Measurements from ENCODE around the gene PRKCH. TPM values are rescaled to one million over a fixed set of nuclear protein-coding genes. Genes with fewer than 3 reads are reported as not detected.

PRKCH gene
- total RNA-seq, 2 experiments from 2014 or later = 304 to 312 TPM

- H3K4me1 Mint-ChIP-seq = peaks cover 38% of the 10 kb centered on the region
- ATAC-seq (no peak), DNase-seq (no peak)
- H3K9me3 Mint-ChIP-seq (ENCODE audit: low read depth) = peaks cover 23% of the 10 kb centered on the region
- CTCF ChIA-PET = interaction anchor here (1.2 to 3.6 kb wide), 7 partner anchors 10 to 73 kb away, joined by 3 to 10 read pairs (median 4); no protein-coding TSS in a partner anchor
- H3K4me3 Mint-ChIP-seq = no peak overlapping the region
- no peaks in the 10 kb centered on the region for H3K27me3 Mint-ChIP-seq
- H3K36me3 Mint-ChIP-seq = peaks cover 63% of the 10 kb centered on the region
- H3K27ac Mint-ChIP-seq = peak overlapping the region; percentile 5
Measured at GRCh38 chr14:61377749-61378148, 56.4 kb downstream of the PRKCH start.

- Mint-ChIP-seq H3K9me3 (ENCODE audit: low read depth) (peaks cover 14% of the 10 kb centered on the region), H3K27me3 (no peaks in the 10 kb centered on the region), H3K36me3 (peaks cover 46% of the 10 kb centered on the region), H3K4me1 (peaks cover 26% of the 10 kb centered on the region), H3K4me3 (peak overlapping the region; percentile 46), H3K27ac (peak overlapping the region; percentile 65)
- DNase-seq (peak; percentile 61), ATAC-seq (peak; percentile 44)
- CTCF ChIA-PET = interaction anchor here (1.0 to 3.6 kb wide), 4 partner anchors 9 to 76 kb away, joined by 3 to 10 read pairs (median 4); no protein-coding TSS in a partner anchor
Measured at GRCh38 chr14:61379639-61380184, 58.3 kb downstream of the PRKCH start.

GRCh38 chr14:61380984-61381383 is 59.6 kb downstream of the PRKCH start:
- Mint-ChIP-seq H3K4me3 (peak overlapping the region; percentile 27), H3K36me3 (peaks cover 35% of the 10 kb centered on the region), H3K27me3 (no peaks in the 10 kb centered on the region), H3K4me1 (peaks cover 15% of the 10 kb centered on the region), H3K9me3 (ENCODE audit: low read depth) (peaks cover 5% of the 10 kb centered on the region), H3K27ac (peak overlapping the region; percentile 65)
- DNase-seq = no peak
- CTCF ChIA-PET = interaction anchor here (0.9 to 3.6 kb wide), 3 partner anchors 10 to 22 kb away, joined by 3 to 10 read pairs (median 4); no protein-coding TSS in a partner anchor
- ATAC-seq = no peak

GRCh38 chr14:61381553-61381952 is 60.2 kb downstream of the PRKCH start:
- no peak for DNase-seq
- CTCF ChIA-PET = interaction anchor here (2.1 to 2.3 kb wide), 2 partner anchors 10 to 50 kb away, joined by 5 to 8 read pairs; no protein-coding TSS in a partner anchor
- Mint-ChIP-seq H3K4me3 (peak overlapping the region; percentile 27), H3K27me3 (no peaks in the 10 kb centered on the region), H3K27ac (peak overlapping the region; percentile 65), H3K9me3 (ENCODE audit: low read depth) (no peaks in the 10 kb centered on the region), H3K36me3 (peaks cover 29% of the 10 kb centered on the region), H3K4me1 (peaks cover 9% of the 10 kb centered on the region)
- ATAC-seq = no peak

GRCh38 chr14:61382842-61383241 is 61.5 kb downstream of the PRKCH start:
- H3K36me3 Mint-ChIP-seq = peaks cover 18% of the 10 kb centered on the region
- no peaks in the 10 kb centered on the region for H3K27me3 Mint-ChIP-seq
- H3K9me3 Mint-ChIP-seq (ENCODE audit: low read depth) = no peaks in the 10 kb centered on the region
- no peak for DNase-seq
- H3K4me3 Mint-ChIP-seq = no peak overlapping the region
- no peak for ATAC-seq
- CTCF ChIA-PET = interaction anchor here (0.8 to 2.3 kb wide), 11 partner anchors 8 to 68 kb away, joined by 3 to 8 read pairs (median 4); no protein-coding TSS in a partner anchor
- H3K4me1 Mint-ChIP-seq = no peaks in the 10 kb centered on the region
- H3K27ac Mint-ChIP-seq = peak overlapping the region; percentile 27

- peak; percentile 89 for DNase-seq
Measured at GRCh38 chr14:61385002-61385685, 63.8 kb downstream of the PRKCH start.

GRCh38 chr14:61386173-61386772 is 64.9 kb downstream of the PRKCH start:
- ATAC-seq (no peak), DNase-seq (no peak)
- H3K4me3 Mint-ChIP-seq = no peak overlapping the region
- no peak overlapping the region for H3K27ac Mint-ChIP-seq
- H3K4me1 Mint-ChIP-seq = no peaks in the 10 kb centered on the region
- H3K36me3 Mint-ChIP-seq = peaks cover 23% of the 10 kb centered on the region
- CTCF ChIA-PET = interaction anchor here (0.6 to 2.7 kb wide), 12 partner anchors 15 to 89 kb away, joined by 3 to 9 read pairs (median 4); no protein-coding TSS in a partner anchor
- no peaks in the 10 kb centered on the region for H3K27me3 Mint-ChIP-seq
- no peaks in the 10 kb centered on the region for H3K9me3 Mint-ChIP-seq (ENCODE audit: low read depth)

More at GRCh38 chr14:61385002-61385685, 63.8 kb downstream of the PRKCH start:
- Mint-ChIP-seq H3K4me1 (no peaks in the 10 kb centered on the region), H3K9me3 (ENCODE audit: low read depth) (no peaks in the 10 kb centered on the region), H3K4me3 (no peak overlapping the region), H3K27ac (no peak overlapping the region), H3K36me3 (peaks cover 16% of the 10 kb centered on the region), H3K27me3 (no peaks in the 10 kb centered on the region)
- CTCF ChIA-PET = interaction anchor here (0.8 to 1.9 kb wide), 10 partner anchors 14 to 62 kb away, joined by 3 to 6 read pairs (median 4); no protein-coding TSS in a partner anchor
- ATAC-seq = peak; percentile 47

GRCh38 chr14:61387076-61387475 is 65.7 kb downstream of the PRKCH start:
- peaks cover 25% of the 10 kb centered on the region for H3K36me3 Mint-ChIP-seq
- no peak overlapping the region for H3K27ac Mint-ChIP-seq
- H3K9me3 Mint-ChIP-seq (ENCODE audit: low read depth) = no peaks in the 10 kb centered on the region
- ATAC-seq (no peak), DNase-seq (peak; percentile 38)
- H3K4me3 Mint-ChIP-seq = no peak overlapping the region
- CTCF ChIA-PET = interaction anchor here (0.7 to 2.7 kb wide), 7 partner anchors 20 to 90 kb away, joined by 3 to 9 read pairs (median 3); no protein-coding TSS in a partner anchor
- H3K27me3 Mint-ChIP-seq = no peaks in the 10 kb centered on the region
- H3K4me1 Mint-ChIP-seq = peaks cover under 1% of the 10 kb centered on the region

- H3K27ac Mint-ChIP-seq = no peak overlapping the region
- ATAC-seq = peak; percentile 67
- no peaks in the 10 kb centered on the region for H3K9me3 Mint-ChIP-seq (ENCODE audit: low read depth)
- H3K4me3 Mint-ChIP-seq = no peak overlapping the region
- H3K27me3 Mint-ChIP-seq = no peaks in the 10 kb centered on the region
- CTCF ChIA-PET = interaction anchor here (0.7 to 2.7 kb wide), 14 partner anchors 9 to 108 kb away, joined by 3 to 9 read pairs (median 4); no protein-coding TSS in a partner anchor
- peaks cover 14% of the 10 kb centered on the region for H3K4me1 Mint-ChIP-seq
- DNase-seq = peak; percentile 68
- H3K36me3 Mint-ChIP-seq = peaks cover 36% of the 10 kb centered on the region
Measured at GRCh38 chr14:61388173-61388975, 67.0 kb downstream of the PRKCH start.

GRCh38 chr14:61388976-61389576 is 67.7 kb downstream of the PRKCH start:
- DNase-seq (peak; percentile 53), ATAC-seq (peak; percentile 16)
- Mint-ChIP-seq H3K9me3 (ENCODE audit: low read depth) (no peaks in the 10 kb centered on the region), H3K4me1 (peaks cover 21% of the 10 kb centered on the region), H3K36me3 (peaks cover 41% of the 10 kb centered on the region), H3K27me3 (no peaks in the 10 kb centered on the region), H3K4me3 (peak overlapping the region; percentile 71), H3K27ac (no peak overlapping the region)
- CTCF ChIA-PET = interaction anchor here (0.7 to 2.7 kb wide), 13 partner anchors 8 to 108 kb away, joined by 3 to 9 read pairs (median 3); no protein-coding TSS in a partner anchor

- H3K27me3 Mint-ChIP-seq = no peaks in the 10 kb centered on the region
- H3K4me1 Mint-ChIP-seq = peaks cover 37% of the 10 kb centered on the region
- DNase-seq = no peak
- no peaks in the 10 kb centered on the region for H3K9me3 Mint-ChIP-seq (ENCODE audit: low read depth)
- no peak overlapping the region for H3K27ac Mint-ChIP-seq
- no peak for ATAC-seq
- CTCF ChIA-PET = interaction anchor here (1.1 to 2.6 kb wide), 5 partner anchors 9 to 111 kb away, joined by 3 to 9 read pairs (median 4); partner anchors contain the start of gene TMEM30B
- H3K36me3 Mint-ChIP-seq = peaks cover 57% of the 10 kb centered on the region
- peak overlapping the region; percentile 71 for H3K4me3 Mint-ChIP-seq
Measured at GRCh38 chr14:61391119-61391518, 69.7 kb downstream of the PRKCH start.

GRCh38 chr14:61392297-61392696 is 70.9 kb downstream of the PRKCH start:
- Mint-ChIP-seq H3K27ac (peak overlapping the region; percentile 24), H3K4me3 (no peak overlapping the region), H3K36me3 (peaks cover 66% of the 10 kb centered on the region), H3K4me1 (peaks cover 49% of the 10 kb centered on the region), H3K27me3 (no peaks in the 10 kb centered on the region), H3K9me3 (ENCODE audit: low read depth) (no peaks in the 10 kb centered on the region)
- CTCF ChIA-PET = no interaction called here
- ATAC-seq = no peak
- DNase-seq = no peak
